SH-SY5Y (cell line): Measurements from ENCODE around the gene ADAMTSL3.

Source experiments
- GATA2 ChIP-seq: IDR thresholded peaks from 2 replicates; pipeline ENCODE4 v1.6.1; 2011; ENCODE audit warnings: mild to moderate bottlenecking, low read depth, low read length
- GATA3 ChIP-seq: IDR thresholded peaks from 2 replicates; pipeline ENCODE4 v1.6.1; 2011; ENCODE audit warnings: low read depth, mild to moderate bottlenecking, low read length, moderate library complexity

GRCh38 chr15:83917432-83917831 is 263.5 kb downstream of the ADAMTSL3 start:
- TF ChIP-seq GATA2 (no peak), GATA3 (no peak)
